ENCODE results near the gene LY9. TPM values are rescaled to one million over a fixed set of nuclear protein-coding genes. Genes with fewer than 3 reads are reported as not detected.

The LY9 gene
- total and polyA plus RNA-seq, 2 donors from 2014 or later: 0.41 to 3.5 TPM

DNA sequence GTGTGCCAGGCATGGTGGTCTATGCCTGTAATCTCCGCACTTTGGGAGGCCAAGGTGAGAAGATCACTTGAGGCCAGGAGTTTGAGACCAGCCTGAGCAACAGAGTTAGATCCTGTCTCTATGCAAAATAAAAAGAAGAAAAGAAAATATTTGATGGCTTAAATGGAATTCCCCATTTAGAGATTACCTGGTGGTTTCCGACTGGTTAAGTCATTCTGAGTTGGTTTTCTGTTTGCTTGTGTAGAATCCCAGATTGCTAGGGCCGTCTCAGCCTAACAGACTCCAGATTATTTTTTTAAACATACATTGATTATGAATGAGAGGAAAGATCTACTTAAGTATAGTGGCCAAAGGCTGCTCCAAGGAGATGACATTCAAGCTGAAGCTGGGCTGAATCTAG lies 22.9 kb upstream of the LY9 start:
- TF ChIP-seq, protein P1, sequence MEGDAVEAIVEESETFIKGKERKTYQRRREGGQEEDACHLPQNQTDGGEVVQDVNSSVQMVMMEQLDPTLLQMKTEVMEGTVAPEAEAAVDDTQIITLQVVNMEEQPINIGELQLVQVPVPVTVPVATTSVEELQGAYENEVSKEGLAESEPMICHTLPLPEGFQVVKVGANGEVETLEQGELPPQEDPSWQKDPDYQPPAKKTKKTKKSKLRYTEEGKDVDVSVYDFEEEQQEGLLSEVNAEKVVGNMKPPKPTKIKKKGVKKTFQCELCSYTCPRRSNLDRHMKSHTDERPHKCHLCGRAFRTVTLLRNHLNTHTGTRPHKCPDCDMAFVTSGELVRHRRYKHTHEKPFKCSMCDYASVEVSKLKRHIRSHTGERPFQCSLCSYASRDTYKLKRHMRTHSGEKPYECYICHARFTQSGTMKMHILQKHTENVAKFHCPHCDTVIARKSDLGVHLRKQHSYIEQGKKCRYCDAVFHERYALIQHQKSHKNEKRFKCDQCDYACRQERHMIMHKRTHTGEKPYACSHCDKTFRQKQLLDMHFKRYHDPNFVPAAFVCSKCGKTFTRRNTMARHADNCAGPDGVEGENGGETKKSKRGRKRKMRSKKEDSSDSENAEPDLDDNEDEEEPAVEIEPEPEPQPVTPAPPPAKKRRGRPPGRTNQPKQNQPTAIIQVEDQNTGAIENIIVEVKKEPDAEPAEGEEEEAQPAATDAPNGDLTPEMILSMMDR (IDR thresholded peaks at IDR 0.05; ENCODE audit: borderline replicate concordance, extremely low read depth, insufficient read depth): no peak
- no peaks in the 10 kb centered on the region for H3K9me3 ChIP-seq (ENCODE audit: control insufficient read depth in 2 of 3, insufficient read depth in 1 of 3, low read length in 3 of 3)
- no peak overlapping the region for H3K4me3 ChIP-seq (ENCODE audit: low read length in 3 of 3)
- no peak overlapping the region for H3K9ac ChIP-seq (ENCODE audit: low read length in 3 of 3)
- no peak overlapping the region for H3K27ac ChIP-seq (ENCODE audit: low read depth in 2 of 2, low read length in 2 of 2)
- DNase-seq (no peak), FAIRE-seq (no peak)
- no peaks in the 10 kb centered on the region for H3K36me3 ChIP-seq (ENCODE audit: control insufficient read depth in 2 of 3, insufficient read depth in 3 of 3, low read length in 3 of 3)
- intact Hi-C loops (cut with DNase I): no loop called here
- H3K27me3 ChIP-seq (ENCODE audit: control insufficient read depth, insufficient read depth, low read length): no peaks in the 10 kb centered on the region
- no peaks in the 10 kb centered on the region for H3K4me1 ChIP-seq (ENCODE audit: control insufficient read depth in 2 of 3, insufficient read depth in 2 of 3, low read depth in 1 of 3, low read length in 3 of 3)

GRCh38 chr1:160774886-160775719 lies 20.9 kb upstream of the LY9 start:
- Histone ChIP-seq H3K9me3 (ENCODE audit: control insufficient read depth in 2 of 3, insufficient read depth in 1 of 3, low read length in 3 of 3) (no peaks in the 10 kb centered on the region), H3K27ac (ENCODE audit: low read depth in 2 of 2, low read length in 2 of 2) (no peak overlapping the region), H3K27me3 (ENCODE audit: control insufficient read depth, insufficient read depth, low read length) (no peaks in the 10 kb centered on the region), H3K36me3 (ENCODE audit: control insufficient read depth in 2 of 3, insufficient read depth in 3 of 3, low read length in 3 of 3) (no peaks in the 10 kb centered on the region), H3K9ac (ENCODE audit: low read length in 3 of 3) (no peak overlapping the region), H3K4me1 (ENCODE audit: control insufficient read depth in 2 of 3, insufficient read depth in 2 of 3, low read depth in 1 of 3, low read length in 3 of 3) (no peaks in the 10 kb centered on the region), H3K4me3 (ENCODE audit: low read length in 3 of 3) (no peak overlapping the region)
- TF ChIP-seq, protein P1 (IDR thresholded peaks at IDR 0.05; ENCODE audit: borderline replicate concordance, extremely low read depth, insufficient read depth): no peak
- DNase-seq (no peak), FAIRE-seq (no peak)
- intact Hi-C loops (cut with DNase I): no loop called here

GRCh38 chr1:160776178-160776577 lies 19.8 kb upstream of the LY9 start:
- FAIRE-seq (no peak), DNase-seq (no peak)
- H3K4me1 ChIP-seq (ENCODE audit: control insufficient read depth in 2 of 3, insufficient read depth in 2 of 3, low read depth in 1 of 3, low read length in 3 of 3): no peaks in the 10 kb centered on the region
- no peak overlapping the region for H3K4me3 ChIP-seq (ENCODE audit: low read length in 3 of 3)
- H3K27ac ChIP-seq (ENCODE audit: low read depth in 2 of 2, low read length in 2 of 2): no peak overlapping the region
- intact Hi-C loops (cut with DNase I): no loop called here
- TF ChIP-seq, protein P1 (IDR thresholded peaks at IDR 0.05; ENCODE audit: borderline replicate concordance, extremely low read depth, insufficient read depth): no peak
- no peaks in the 10 kb centered on the region for H3K36me3 ChIP-seq (ENCODE audit: control insufficient read depth in 2 of 3, insufficient read depth in 3 of 3, low read length in 3 of 3)
- no peaks in the 10 kb centered on the region for H3K27me3 ChIP-seq (ENCODE audit: control insufficient read depth, insufficient read depth, low read length)
- H3K9me3 ChIP-seq (ENCODE audit: control insufficient read depth in 2 of 3, insufficient read depth in 1 of 3, low read length in 3 of 3): no peaks in the 10 kb centered on the region
- H3K9ac ChIP-seq (ENCODE audit: low read length in 3 of 3): no peak overlapping the region
